H1 (cell line): ENCODE measurements around the gene SLC6A6. TPM values are rescaled to one million over a fixed set of nuclear protein-coding genes. Genes with fewer than 3 reads are reported as not detected.

Source experiments
- ASH2L ChIP-seq: fragments of 200-600, 300-600 bp; sonication (generic); IDR thresholded peaks from one replicate; pipeline ENCODE4 v1.7.1; 2017; ENCODE audit warnings: low read length
- EZH2 ChIP-seq: fragments of 200-600 bp; sonication (generic); IDR thresholded peaks from 2 replicates; pipeline ENCODE4 v1.7.1; 2012; ENCODE audit warnings: low read depth, mild to moderate bottlenecking, moderate library complexity, low read length, inconsistent platforms; ENCODE audit not compliant: severe bottlenecking
- FOSL1 ChIP-seq: IDR thresholded peaks from 2 replicates; pipeline ENCODE4 v1.6.1; 2011; ENCODE audit warnings: mild to moderate bottlenecking, low read depth, low read length, moderate library complexity; ENCODE audit not compliant: insufficient read depth
- HDAC2 ChIP-seq, 2 experiments: fragments of 300-600 bp in 1 of 2; sonication (generic) in 1 of 2; IDR thresholded peaks; 2 replicates each; pipeline ENCODE4 v1.6.1; 2011 to 2012; ENCODE audit warnings: low read depth in 2 of 2, low read length in 2 of 2, mild to moderate bottlenecking in 2 of 2, moderate library complexity in 2 of 2, borderline replicate concordance in 1 of 2, inconsistent platforms in 1 of 2
- JUND ChIP-seq: IDR thresholded peaks from 2 replicates; pipeline ENCODE4 v1.6.1; 2011; ENCODE audit warnings: mild to moderate bottlenecking, improper control_type of control experiment, low read length
- KDM4A ChIP-seq: IDR thresholded peaks from one replicate; pipeline ENCODE4 v1.7.1; 2012; ENCODE audit warnings: low read depth, mild to moderate bottlenecking, moderate library complexity, low read length, inconsistent platforms; ENCODE audit not compliant: severe bottlenecking
- RFX5 ChIP-seq: IDR thresholded peaks from 2 replicates; pipeline ENCODE4 v1.6.1; 2011; ENCODE audit warnings: low read depth, low read length, improper control_type of control experiment, borderline replicate concordance
- SAP30 ChIP-seq: fragments of 300-600 bp; sonication (generic); IDR thresholded peaks from 2 replicates; pipeline ENCODE4 v1.7.1; 2012; ENCODE audit warnings: low read length, moderate library complexity, mild to moderate bottlenecking, inconsistent platforms; ENCODE audit not compliant: insufficient read depth, insufficient replicate concordance
- SIN3A ChIP-seq, 2 experiments: IDR thresholded peaks in 1 of 2; conservative IDR thresholded peaks in 1 of 2; 2 replicates each; pipeline ENCODE4 v1.6.1; 2011 to 2012; ENCODE audit warnings: low read length in 2 of 2, improper control_type of control experiment in 1 of 2, low read depth in 1 of 2, mild to moderate bottlenecking in 1 of 2
- YY1 ChIP-seq: IDR thresholded peaks from 2 replicates; pipeline ENCODE4 v1.6.1; 2011; ENCODE audit warnings: low read depth, mild to moderate bottlenecking, low read length
- polyA plus RNA-seq, 7 experiments: library from polyadenylated mRNA; depleted of rRNA in 3 of 7; stranded (reverse) in 5 of 7; unstranded in 2 of 7; fragments of >200 nt in 5 of 7; fragments of 200-250 nt in 2 of 7; gene quantifications; 1 replicate in 5 of 7; 2 replicates in 1 of 7; 4 replicates in 1 of 7; pipeline versions ENCODE4 v1.2.1 to v1.2.3, GENCODE V29; 2011 to 2013; ENCODE audit warnings: missing spikeins in 2 of 7, mixed read lengths in 2 of 7
- total RNA-seq: library from RNA; stranded (reverse); fragmentation: NEBNext Ultra II Directional; extraction: Animal tissue kit (Norgen Biotek cat#: 25700); gene quantifications from 2 replicates; pipeline ENCODE4 v1.2.1, GENCODE V29; 2021
- TF ChIP-seq, protein P1 (sequence below): fragments of 300-600 bp; sonication (generic); IDR thresholded peaks from 2 replicates; pipeline ENCODE4 v1.7.1; 2012; ENCODE audit warnings: low read length, moderate library complexity, mild to moderate bottlenecking, inconsistent platforms; ENCODE audit not compliant: insufficient replicate concordance

The SLC6A6 gene
- total and polyA plus RNA-seq, 2 of the 8 experiments (the other 6 are each of a cell fraction or from before 2014, with no cell fraction given): 66.2 to 144 TPM

- TF ChIP-seq, protein P1, sequence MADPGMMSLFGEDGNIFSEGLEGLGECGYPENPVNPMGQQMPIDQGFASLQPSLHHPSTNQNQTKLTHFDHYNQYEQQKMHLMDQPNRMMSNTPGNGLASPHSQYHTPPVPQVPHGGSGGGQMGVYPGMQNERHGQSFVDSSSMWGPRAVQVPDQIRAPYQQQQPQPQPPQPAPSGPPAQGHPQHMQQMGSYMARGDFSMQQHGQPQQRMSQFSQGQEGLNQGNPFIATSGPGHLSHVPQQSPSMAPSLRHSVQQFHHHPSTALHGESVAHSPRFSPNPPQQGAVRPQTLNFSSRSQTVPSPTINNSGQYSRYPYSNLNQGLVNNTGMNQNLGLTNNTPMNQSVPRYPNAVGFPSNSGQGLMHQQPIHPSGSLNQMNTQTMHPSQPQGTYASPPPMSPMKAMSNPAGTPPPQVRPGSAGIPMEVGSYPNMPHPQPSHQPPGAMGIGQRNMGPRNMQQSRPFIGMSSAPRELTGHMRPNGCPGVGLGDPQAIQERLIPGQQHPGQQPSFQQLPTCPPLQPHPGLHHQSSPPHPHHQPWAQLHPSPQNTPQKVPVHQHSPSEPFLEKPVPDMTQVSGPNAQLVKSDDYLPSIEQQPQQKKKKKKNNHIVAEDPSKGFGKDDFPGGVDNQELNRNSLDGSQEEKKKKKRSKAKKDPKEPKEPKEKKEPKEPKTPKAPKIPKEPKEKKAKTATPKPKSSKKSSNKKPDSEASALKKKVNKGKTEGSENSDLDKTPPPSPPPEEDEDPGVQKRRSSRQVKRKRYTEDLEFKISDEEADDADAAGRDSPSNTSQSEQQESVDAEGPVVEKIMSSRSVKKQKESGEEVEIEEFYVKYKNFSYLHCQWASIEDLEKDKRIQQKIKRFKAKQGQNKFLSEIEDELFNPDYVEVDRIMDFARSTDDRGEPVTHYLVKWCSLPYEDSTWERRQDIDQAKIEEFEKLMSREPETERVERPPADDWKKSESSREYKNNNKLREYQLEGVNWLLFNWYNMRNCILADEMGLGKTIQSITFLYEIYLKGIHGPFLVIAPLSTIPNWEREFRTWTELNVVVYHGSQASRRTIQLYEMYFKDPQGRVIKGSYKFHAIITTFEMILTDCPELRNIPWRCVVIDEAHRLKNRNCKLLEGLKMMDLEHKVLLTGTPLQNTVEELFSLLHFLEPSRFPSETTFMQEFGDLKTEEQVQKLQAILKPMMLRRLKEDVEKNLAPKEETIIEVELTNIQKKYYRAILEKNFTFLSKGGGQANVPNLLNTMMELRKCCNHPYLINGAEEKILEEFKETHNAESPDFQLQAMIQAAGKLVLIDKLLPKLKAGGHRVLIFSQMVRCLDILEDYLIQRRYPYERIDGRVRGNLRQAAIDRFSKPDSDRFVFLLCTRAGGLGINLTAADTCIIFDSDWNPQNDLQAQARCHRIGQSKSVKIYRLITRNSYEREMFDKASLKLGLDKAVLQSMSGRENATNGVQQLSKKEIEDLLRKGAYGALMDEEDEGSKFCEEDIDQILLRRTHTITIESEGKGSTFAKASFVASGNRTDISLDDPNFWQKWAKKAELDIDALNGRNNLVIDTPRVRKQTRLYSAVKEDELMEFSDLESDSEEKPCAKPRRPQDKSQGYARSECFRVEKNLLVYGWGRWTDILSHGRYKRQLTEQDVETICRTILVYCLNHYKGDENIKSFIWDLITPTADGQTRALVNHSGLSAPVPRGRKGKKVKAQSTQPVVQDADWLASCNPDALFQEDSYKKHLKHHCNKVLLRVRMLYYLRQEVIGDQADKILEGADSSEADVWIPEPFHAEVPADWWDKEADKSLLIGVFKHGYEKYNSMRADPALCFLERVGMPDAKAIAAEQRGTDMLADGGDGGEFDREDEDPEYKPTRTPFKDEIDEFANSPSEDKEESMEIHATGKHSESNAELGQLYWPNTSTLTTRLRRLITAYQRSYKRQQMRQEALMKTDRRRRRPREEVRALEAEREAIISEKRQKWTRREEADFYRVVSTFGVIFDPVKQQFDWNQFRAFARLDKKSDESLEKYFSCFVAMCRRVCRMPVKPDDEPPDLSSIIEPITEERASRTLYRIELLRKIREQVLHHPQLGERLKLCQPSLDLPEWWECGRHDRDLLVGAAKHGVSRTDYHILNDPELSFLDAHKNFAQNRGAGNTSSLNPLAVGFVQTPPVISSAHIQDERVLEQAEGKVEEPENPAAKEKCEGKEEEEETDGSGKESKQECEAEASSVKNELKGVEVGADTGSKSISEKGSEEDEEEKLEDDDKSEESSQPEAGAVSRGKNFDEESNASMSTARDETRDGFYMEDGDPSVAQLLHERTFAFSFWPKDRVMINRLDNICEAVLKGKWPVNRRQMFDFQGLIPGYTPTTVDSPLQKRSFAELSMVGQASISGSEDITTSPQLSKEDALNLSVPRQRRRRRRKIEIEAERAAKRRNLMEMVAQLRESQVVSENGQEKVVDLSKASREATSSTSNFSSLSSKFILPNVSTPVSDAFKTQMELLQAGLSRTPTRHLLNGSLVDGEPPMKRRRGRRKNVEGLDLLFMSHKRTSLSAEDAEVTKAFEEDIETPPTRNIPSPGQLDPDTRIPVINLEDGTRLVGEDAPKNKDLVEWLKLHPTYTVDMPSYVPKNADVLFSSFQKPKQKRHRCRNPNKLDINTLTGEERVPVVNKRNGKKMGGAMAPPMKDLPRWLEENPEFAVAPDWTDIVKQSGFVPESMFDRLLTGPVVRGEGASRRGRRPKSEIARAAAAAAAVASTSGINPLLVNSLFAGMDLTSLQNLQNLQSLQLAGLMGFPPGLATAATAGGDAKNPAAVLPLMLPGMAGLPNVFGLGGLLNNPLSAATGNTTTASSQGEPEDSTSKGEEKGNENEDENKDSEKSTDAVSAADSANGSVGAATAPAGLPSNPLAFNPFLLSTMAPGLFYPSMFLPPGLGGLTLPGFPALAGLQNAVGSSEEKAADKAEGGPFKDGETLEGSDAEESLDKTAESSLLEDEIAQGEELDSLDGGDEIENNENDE: no peak
- TF ChIP-seq KDM4A: no peak
- no peak for TF ChIP-seq ASH2L
- TF ChIP-seq SAP30: no peak
- TF ChIP-seq HDAC2 (IDR thresholded peaks at IDR 0.05; ENCODE audit: borderline replicate concordance in 1 of 2, low read depth in 2 of 2, low read length in 2 of 2): no peak
- no peak for TF ChIP-seq RFX5
- no peak for TF ChIP-seq JUND
- TF ChIP-seq FOSL1: no peak
- no peak for TF ChIP-seq YY1
- no peak for TF ChIP-seq EZH2
- no peak for TF ChIP-seq SIN3A (conservative IDR thresholded peaks at IDR 0.05 in 1 of 2, IDR thresholded peaks at IDR 0.05 in 1 of 2; ENCODE audit: low read depth in 1 of 2, low read length in 2 of 2)
Measured at GRCh38 chr3:14415501-14415900, 13.1 kb downstream of the SLC6A6 start (continued).
